Nucleus accumbens (tissue), 56 donors: ENCODE measurements around the gene POU1F1.
"Not testable (repeated sequence)": the region's sequence is repeated elsewhere in the genome, so short reads cannot be mapped to it uniquely, and the experiment has no call there.

ENCODE experiments used
- DNase-seq, 56 donors: peaks; one replicate each; lab custom pipeline; 2025; lab: John Stamatoyannopoulos, UW

Gene POU1F1

GRCh38 chr3:87261925-87262324 is 14.5 kb downstream of the POU1F1 start:
- DNase-seq, result no peak

- peak in 12 of 56 donors; percentile 1 to 44 (median 8) for DNase-seq
Observed at GRCh38 chr3:87260270-87260669, 16.1 kb downstream of the POU1F1 start.

- no peak for DNase-seq
Observed at GRCh38 chr3:87250009-87250408, 26.4 kb downstream of the POU1F1 start.

GRCh38 chr3:87248831-87249230 is 27.6 kb downstream of the POU1F1 start:
- no peak for DNase-seq

GRCh38 chr3:87248231-87248630 is 28.2 kb downstream of the POU1F1 start:
- DNase-seq, result not testable (repeated sequence)

GRCh38 chr3:87247430-87247773 is 29.0 kb downstream of the POU1F1 start:
- DNase-seq, result no peak

GRCh38 chr3:87246662-87247429 is 29.5 kb downstream of the POU1F1 start:
- no peak for DNase-seq

- no peak for DNase-seq
Observed at GRCh38 chr3:87236093-87236492, 40.3 kb downstream of the POU1F1 start.

GRCh38 chr3:87233805-87234204 is 42.6 kb downstream of the POU1F1 start:
- no peak for DNase-seq

- no peak for DNase-seq
Observed at GRCh38 chr3:87229113-87229512, 47.3 kb downstream of the POU1F1 start.

GRCh38 chr3:87228316-87228715 is 48.1 kb downstream of the POU1F1 start:
- no peak for DNase-seq

GRCh38 chr3:87227835-87228144 is 48.6 kb downstream of the POU1F1 start:
- no peak for DNase-seq

- DNase-seq, result peak; percentile 55 to 95 (median 87)
Observed at GRCh38 chr3:87227104-87227834, 49.1 kb downstream of the POU1F1 start, which contains the start of gene CHMP2B. Gene CHMP2B (plus strand): TSS chr3:87227309. CDS start chr3:87227523, 214 bp downstream.

- DNase-seq, result peak in 17 of 56 donors; percentile 1 to 44 (median 8)
Observed at GRCh38 chr3:87225659-87226058, 50.7 kb downstream of the POU1F1 start.

GRCh38 chr3:87219611-87220010 is 56.8 kb downstream of the POU1F1 start:
- no peak for DNase-seq

GRCh38 chr3:87218560-87218959 is 57.8 kb downstream of the POU1F1 start:
- no peak for DNase-seq
